H9 (cell line): ENCODE results near the gene CPXM2. TPM values are rescaled to one million over a fixed set of nuclear protein-coding genes. Genes with fewer than 3 reads are reported as not detected.

Experiments
- DNase-seq: peaks from one replicate; pipeline ENCODE4 v3.0.0-alpha.2; 2017
- H2AFZ ChIP-seq: one replicate; pipeline ENCODE4 v1.6.1; 2013; ENCODE audit warnings: mild to moderate bottlenecking, low read length, control low read depth, moderate library complexity
- H2AK5ac ChIP-seq: 2 replicates; pipeline ENCODE4 v1.6.1; 2013; ENCODE audit warnings: low read length, control low read depth, mixed read lengths; ENCODE audit not compliant: insufficient read length
- H2BK120ac ChIP-seq: one replicate; pipeline ENCODE4 v1.6.1; 2013; ENCODE audit warnings: low read depth, mild to moderate bottlenecking, low read length, control low read depth, inconsistent platforms; ENCODE audit not compliant: poor library complexity, severe bottlenecking
- H2BK12ac ChIP-seq: 2 replicates; pipeline ENCODE4 v1.6.1; 2013; ENCODE audit warnings: low read length, control low read depth, mixed read lengths, low read depth; ENCODE audit not compliant: insufficient read length
- H2BK15ac ChIP-seq: 2 replicates; pipeline ENCODE4 v1.6.1; 2013; ENCODE audit warnings: low read depth, low read length, control low read depth
- H2BK20ac ChIP-seq: one replicate; pipeline ENCODE4 v1.6.1; 2013; ENCODE audit warnings: low read depth, mild to moderate bottlenecking, low read length, control low read depth, inconsistent platforms; ENCODE audit not compliant: poor library complexity, severe bottlenecking
- H2BK5ac ChIP-seq: 2 replicates; pipeline ENCODE4 v1.6.1; 2013; ENCODE audit warnings: low read length, control low read depth, mixed read lengths; ENCODE audit not compliant: insufficient read length
- H3K14ac ChIP-seq: 2 replicates; pipeline ENCODE4 v1.6.1; 2013; ENCODE audit warnings: low read length, control low read depth; ENCODE audit not compliant: insufficient read depth
- H3K18ac ChIP-seq: 2 replicates; pipeline ENCODE4 v1.6.1; 2013; ENCODE audit warnings: low read depth, mild to moderate bottlenecking, mixed read lengths, low read length, control low read depth; ENCODE audit not compliant: insufficient read length
- H3K23ac ChIP-seq: 2 replicates; pipeline ENCODE4 v1.6.1; 2013; ENCODE audit warnings: low read length, control low read depth, mixed read lengths, low read depth; ENCODE audit not compliant: insufficient read length
- H3K23me2 ChIP-seq: 2 replicates; pipeline ENCODE4 v1.6.1; 2013; ENCODE audit warnings: low read depth, mild to moderate bottlenecking, mixed read lengths, low read length, control low read depth; ENCODE audit not compliant: insufficient read length, poor library complexity, severe bottlenecking
- H3K27ac ChIP-seq: 2 replicates; pipeline ENCODE4 v1.5.1; 2013; ENCODE audit warnings: low read length, control low read depth, mixed read lengths, low read depth; ENCODE audit not compliant: insufficient read length
- H3K27me3 ChIP-seq: 2 replicates; pipeline ENCODE4 v1.6.1; 2013; ENCODE audit warnings: low read length, control low read depth, inconsistent platforms; ENCODE audit not compliant: insufficient read depth
- H3K4ac ChIP-seq: 2 replicates; pipeline ENCODE4 v1.6.1; 2013; ENCODE audit warnings: low read depth, mild to moderate bottlenecking, control low read depth, inconsistent platforms, low read length, moderate library complexity
- H3K4me1 ChIP-seq: 2 replicates; pipeline ENCODE4 v1.6.1; 2013; ENCODE audit warnings: low read length, control low read depth, inconsistent platforms; ENCODE audit not compliant: insufficient read depth
- H3K4me2 ChIP-seq: 2 replicates; pipeline ENCODE4 v1.6.1; 2013; ENCODE audit warnings: low read length, control low read depth, mixed read lengths; ENCODE audit not compliant: insufficient read length, insufficient read depth
- H3K56ac ChIP-seq: 2 replicates; pipeline ENCODE4 v1.6.1; 2013; ENCODE audit warnings: low read depth, mild to moderate bottlenecking, mixed read lengths, low read length, control low read depth; ENCODE audit not compliant: insufficient read length
- H3K79me1 ChIP-seq: 2 replicates; pipeline ENCODE4 v1.6.1; 2013; ENCODE audit warnings: low read depth, mild to moderate bottlenecking, moderate library complexity, low read length, control low read depth, inconsistent platforms; ENCODE audit not compliant: insufficient read depth, poor library complexity, severe bottlenecking
- H3K79me2 ChIP-seq: 2 replicates; pipeline ENCODE4 v1.6.1; 2013; ENCODE audit warnings: low read length, control low read depth, inconsistent platforms; ENCODE audit not compliant: insufficient read depth
- H3K9ac ChIP-seq: 2 replicates; pipeline ENCODE4 v1.6.1; 2013; ENCODE audit warnings: low read length, control low read depth, mixed read lengths; ENCODE audit not compliant: insufficient read length; ENCODE audit errors: extremely low read depth
- H3K9me3 ChIP-seq: one replicate; pipeline ENCODE4 v1.6.1; 2013; ENCODE audit warnings: low read depth, low read length, inconsistent platforms; ENCODE audit not compliant: control insufficient read depth
- H3T11ph ChIP-seq: one replicate; pipeline ENCODE4 v1.6.1; 2013; ENCODE audit warnings: mild to moderate bottlenecking, low read length, control low read depth, inconsistent platforms
- H4K20me1 ChIP-seq: one replicate; pipeline ENCODE4 v1.6.1; 2013; ENCODE audit not compliant: control insufficient read depth, insufficient read length, insufficient read depth
- H4K5ac ChIP-seq: 2 replicates; pipeline ENCODE4 v1.6.1; 2013; ENCODE audit warnings: low read depth, mild to moderate bottlenecking, mixed read lengths, low read length, control low read depth; ENCODE audit not compliant: insufficient read length
- H4K8ac ChIP-seq: replicated peaks from 2 replicates; pipeline ENCODE4 v1.6.1; 2013; ENCODE audit warnings: low read length, control low read depth, mixed read lengths, low read depth; ENCODE audit not compliant: insufficient read length
- H4K91ac ChIP-seq: 2 replicates; pipeline ENCODE4 v1.6.1; 2013; ENCODE audit warnings: low read depth, mild to moderate bottlenecking, moderate library complexity, mixed read lengths, low read length, control low read depth; ENCODE audit not compliant: insufficient read length
- H3K27ac Mint-ChIP-seq, 3 experiments: 2 replicates in 2 of 3; 3 replicates in 1 of 3; pipeline ENCODE4 v1.8.0; 2020 to 2021; ENCODE audit warnings: mixed read lengths in 3 of 3, mild to moderate bottlenecking in 1 of 3, moderate library complexity in 1 of 3
- H3K27me3 Mint-ChIP-seq: 2 replicates; pipeline ENCODE4 v1.8.0; 2021; ENCODE audit warnings: low read depth, mild to moderate bottlenecking, moderate library complexity, mixed read lengths
- H3K36me3 Mint-ChIP-seq, 3 experiments: 2 replicates in 2 of 3; 3 replicates in 1 of 3; pipeline ENCODE4 v1.8.0; 2020 to 2021; ENCODE audit warnings: low read depth in 3 of 3, mixed read lengths in 3 of 3; ENCODE audit not compliant: insufficient read depth in 1 of 3
- H3K4me1 Mint-ChIP-seq, 2 experiments: 2 replicates each; pipeline ENCODE4 v1.8.0; 2020; ENCODE audit warnings: mixed read lengths in 2 of 2
- H3K4me3 Mint-ChIP-seq, 2 experiments: 2 replicates in 1 of 2; 3 replicates in 1 of 2; pipeline ENCODE4 v1.8.0; 2020 to 2021; ENCODE audit warnings: mild to moderate bottlenecking in 2 of 2, mixed read lengths in 2 of 2, moderate library complexity in 1 of 2
- H3K9me3 Mint-ChIP-seq, 2 experiments: 2 replicates in 1 of 2; 3 replicates in 1 of 2; pipeline ENCODE4 v1.8.0; 2020; ENCODE audit warnings: mild to moderate bottlenecking in 2 of 2, mixed read lengths in 2 of 2, moderate library complexity in 1 of 2
- CTCF ChIP-seq: fragments of 200-600 bp; sonication (generic); conservative IDR thresholded peaks from 3 replicates; pipeline ENCODE4 v1.8.0; 2021; ENCODE audit warnings: antibody characterized with exemption, mild to moderate bottlenecking
- WGBS: extraction: QIAGEN DNeasy Blood & Tissue Kit; methylation state at CpG from one replicate; pipeline ENCODE4 v1.1.7; 2013; ENCODE audit warnings: missing lambda C conversion rate, low lambda C conversion rate, mixed read lengths; ENCODE audit not compliant: insufficient read length; ENCODE audit errors: extremely low coverage; 5-methylcytosine and 5-hydroxymethylcytosine counted together
- total RNA-seq: library from RNA; stranded (reverse); gene quantifications from 2 replicates; pipeline ENCODE4 v1.2.1, GENCODE V29; 2021

CPXM2 gene
- total RNA-seq, 1 experiment from 2014 or later: 1.7 TPM

DNA sequence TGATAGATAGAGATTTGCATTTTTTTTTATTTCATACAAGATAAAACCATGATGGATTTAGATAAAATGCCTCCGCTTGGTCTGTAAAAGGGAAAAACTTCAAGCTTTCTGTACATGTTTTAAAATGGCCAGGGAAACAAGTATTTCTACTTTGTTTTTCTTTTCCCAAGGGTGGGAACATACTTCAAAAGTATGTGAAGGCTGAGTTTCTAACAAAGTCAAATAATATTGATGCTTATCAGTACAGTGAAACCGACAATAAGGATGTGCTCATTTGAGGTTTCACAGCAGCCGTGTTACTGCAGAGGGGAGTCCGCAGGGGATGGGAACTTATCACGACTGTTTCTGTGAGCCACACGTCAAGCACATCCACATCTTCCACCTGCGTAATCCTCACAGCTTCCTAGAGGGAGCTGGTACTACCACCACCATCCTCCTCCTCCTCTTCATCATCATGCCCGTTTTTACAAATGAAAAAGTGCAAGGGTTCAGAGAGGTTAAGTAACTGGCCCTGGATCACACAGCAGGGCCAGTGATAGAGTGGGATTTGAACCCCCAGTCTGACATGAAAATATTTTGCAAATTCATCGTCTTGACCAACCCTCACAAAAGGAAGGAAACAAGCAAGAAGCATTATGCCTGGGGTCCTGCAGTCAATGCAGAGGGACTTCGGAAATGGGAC is 131.1 kb downstream of the CPXM2 start:
- Histone ChIP-seq H3K4ac (no peak overlapping the region), H4K91ac (no peak overlapping the region), H3K9me3 (no peaks in the 10 kb centered on the region), H3K23me2 (no peaks in the 10 kb centered on the region), H2BK12ac (no peak overlapping the region), H2BK20ac (no peak overlapping the region), H3T11ph (no peak overlapping the region), H2AFZ (no peak overlapping the region), H4K5ac (no peak overlapping the region), H3K9ac (no peak overlapping the region), H2AK5ac (no peak overlapping the region), H3K4me2 (no peak overlapping the region), H2BK120ac (no peak overlapping the region), H3K27me3 (no peaks in the 10 kb centered on the region), H3K56ac (no peak overlapping the region), H3K18ac (no peak overlapping the region), H4K20me1 (no peaks in the 10 kb centered on the region), H3K79me1 (no peaks in the 10 kb centered on the region), H2BK5ac (no peak overlapping the region), H2BK15ac (no peak overlapping the region), H3K4me1 (peaks cover 11% of the 10 kb centered on the region; the same call in 1 of the 2 replicates), H3K14ac (no peak overlapping the region), H4K8ac (no peak overlapping the region), H3K23ac (no peak overlapping the region), H3K79me2 (no peaks in the 10 kb centered on the region), H3K27ac (no peak overlapping the region)
- Mint-ChIP-seq H3K27me3 (no peaks in the 10 kb centered on the region; the same call in 1 of the 2 replicates), H3K9me3 (no peaks in the 10 kb centered on the region), H3K4me3 (no peak overlapping the region), H3K27ac (no peak overlapping the region), H3K36me3 (no peaks in the 10 kb centered on the region), H3K4me1 (peaks cover 20 to 22% of the 10 kb centered on the region in 2 experiments)
- no peak for TF ChIP-seq CTCF
- no peak for DNase-seq
- WGBS: no CpG with 5 or more reads among the region's 10 CpGs
